Muscle layer of duodenum (tissue), 2 donors: Measurements from ENCODE around the gene MED12.
"Not testable (repeated sequence)": the region's sequence is repeated elsewhere in the genome, so short reads cannot be mapped to it uniquely, and the experiment has no call there.

Experiments used
- H3K27ac ChIP-seq: one replicate; pipeline ENCODE4 v1.7.0; 2013; ENCODE audit warnings: mild to moderate bottlenecking, low read length
- H3K27me3 ChIP-seq: one replicate; pipeline ENCODE4 v1.7.0; 2013; ENCODE audit warnings: low read depth, mild to moderate bottlenecking, control low read depth, low read length
- H3K36me3 ChIP-seq, 2 donors: one replicate each; pipeline ENCODE4 v1.7.0; 2013; ENCODE audit warnings: low read length in 2 of 2, control low read depth in 1 of 2, mild to moderate bottlenecking in 1 of 2; ENCODE audit not compliant: insufficient read depth in 2 of 2, control insufficient read depth in 1 of 2
- H3K4me1 ChIP-seq, 2 donors: one replicate each; pipeline ENCODE4 v1.7.0; 2013; ENCODE audit warnings: low read length in 2 of 2, mild to moderate bottlenecking in 2 of 2, control low read depth in 1 of 2, moderate library complexity in 1 of 2; ENCODE audit not compliant: insufficient read depth in 2 of 2, control insufficient read depth in 1 of 2
- H3K4me3 ChIP-seq, 2 donors: one replicate each; pipeline ENCODE4 v1.7.0; 2013; ENCODE audit warnings: low read length in 2 of 2, low read depth in 1 of 2, mild to moderate bottlenecking in 1 of 2
- H3K9me3 ChIP-seq, 2 donors: one replicate each; pipeline ENCODE4 v1.7.0; 2013; ENCODE audit warnings: low read length in 2 of 2, control low read depth in 1 of 2, mild to moderate bottlenecking in 1 of 2; ENCODE audit not compliant: control insufficient read depth in 1 of 2
- donor health status: healthy.

Gene MED12

GRCh38 chrX:71167031-71167781, 48.8 kb downstream of the MED12 start:
- Histone ChIP-seq H3K4me1 (no peaks in the 10 kb centered on the region), H3K36me3 (no peaks in the 10 kb centered on the region), H3K4me3 (no peak overlapping the region), H3K27ac (no peak overlapping the region), H3K27me3 (no peaks in the 10 kb centered on the region), H3K9me3 (no peaks in the 10 kb centered on the region)

GRCh38 chrX:71168134-71168533, 49.7 kb downstream of the MED12 start:
- no peaks in the 10 kb centered on the region for H3K9me3 ChIP-seq
- H3K4me3 ChIP-seq = no peak overlapping the region
- H3K4me1 ChIP-seq = no peaks in the 10 kb centered on the region
- H3K36me3 ChIP-seq = no peaks in the 10 kb centered on the region
- H3K27me3 ChIP-seq = no peaks in the 10 kb centered on the region
- H3K27ac ChIP-seq = no peak overlapping the region

- Histone ChIP-seq H3K36me3 (no peaks in the 10 kb centered on the region), H3K27ac (no peak overlapping the region), H3K4me3 (no peak overlapping the region), H3K4me1 (no peaks in the 10 kb centered on the region), H3K9me3 (no peaks in the 10 kb centered on the region), H3K27me3 (no peaks in the 10 kb centered on the region)
Measured at GRCh38 chrX:71169586-71169985, 51.2 kb downstream of the MED12 start.

- Histone ChIP-seq H3K9me3 (no peaks in the 10 kb centered on the region), H3K36me3 (no peaks in the 10 kb centered on the region)
Measured at GRCh38 chrX:71170660-71171059, 52.3 kb downstream of the MED12 start.

GRCh38 chrX:71171110-71171801, 52.9 kb downstream of the MED12 start:
- Histone ChIP-seq H3K27me3 (no peaks in the 10 kb centered on the region), H3K27ac (no peak overlapping the region), H3K4me1 (no peaks in the 10 kb centered on the region), H3K4me3 (no peak overlapping the region), H3K36me3 (no peaks in the 10 kb centered on the region), H3K9me3 (no peaks in the 10 kb centered on the region)

More at GRCh38 chrX:71170660-71171059, 52.3 kb downstream of the MED12 start:
- Histone ChIP-seq H3K27ac (no peak overlapping the region), H3K4me3 (no peak overlapping the region), H3K4me1 (no peaks in the 10 kb centered on the region), H3K27me3 (no peaks in the 10 kb centered on the region)

GRCh38 chrX:71173440-71173839, 55.0 kb downstream of the MED12 start:
- Histone ChIP-seq H3K4me3 (no peak overlapping the region), H3K27me3 (no peaks in the 10 kb centered on the region), H3K9me3 (no peaks in the 10 kb centered on the region), H3K27ac (no peak overlapping the region), H3K4me1 (no peaks in the 10 kb centered on the region), H3K36me3 (no peaks in the 10 kb centered on the region)

- Histone ChIP-seq H3K27ac (no peak overlapping the region), H3K4me1 (no peaks in the 10 kb centered on the region), H3K36me3 (no peaks in the 10 kb centered on the region), H3K9me3 (no peaks in the 10 kb centered on the region), H3K27me3 (no peaks in the 10 kb centered on the region), H3K4me3 (no peak overlapping the region)
Measured at GRCh38 chrX:71174795-71175194, 56.4 kb downstream of the MED12 start.

- Histone ChIP-seq H3K36me3 (no peaks in the 10 kb centered on the region), H3K27me3 (no peaks in the 10 kb centered on the region), H3K27ac (no peak overlapping the region), H3K9me3 (no peaks in the 10 kb centered on the region), H3K4me3 (no peak overlapping the region), H3K4me1 (no peaks in the 10 kb centered on the region)
Measured at GRCh38 chrX:71175531-71175930, 57.1 kb downstream of the MED12 start.

GRCh38 chrX:71177327-71177726, 58.9 kb downstream of the MED12 start:
- no peak overlapping the region for H3K4me3 ChIP-seq
- no peaks in the 10 kb centered on the region for H3K4me1 ChIP-seq
- H3K27me3 ChIP-seq = no peaks in the 10 kb centered on the region
- no peaks in the 10 kb centered on the region for H3K9me3 ChIP-seq
- no peaks in the 10 kb centered on the region for H3K36me3 ChIP-seq
- no peak overlapping the region for H3K27ac ChIP-seq

- Histone ChIP-seq H3K4me1 (no peaks in the 10 kb centered on the region), H3K4me3 (no peak overlapping the region), H3K9me3 (no peaks in the 10 kb centered on the region), H3K27me3 (no peaks in the 10 kb centered on the region), H3K36me3 (no peaks in the 10 kb centered on the region), H3K27ac (no peak overlapping the region)
Measured at GRCh38 chrX:71178908-71179307, 60.5 kb downstream of the MED12 start.

GRCh38 chrX:71180579-71181265, 62.3 kb downstream of the MED12 start:
- H3K27ac ChIP-seq = not testable (repeated sequence)

More at GRCh38 chrX:71180579-71181265, 62.3 kb downstream of the MED12 start:
- not testable (repeated sequence) for H3K4me1 ChIP-seq, H3K36me3 ChIP-seq, H3K9me3 ChIP-seq, H3K4me3 ChIP-seq, H3K27me3 ChIP-seq
